Mesendoderm (in vitro differentiated cells): ENCODE measurements around the gene PLEKHO2.
A peak's percentile ranks its signal among the peaks of the same experiment; 100 is the strongest.

Experiments
- DNase-seq: peaks from one replicate; pipeline ENCODE4 v3.0.0; 2013
- H2AK5ac ChIP-seq: 2 replicates; pipeline ENCODE4 v1.6.1; 2013; ENCODE audit warnings: low read length, inconsistent platforms
- H2BK120ac ChIP-seq: 2 replicates; pipeline ENCODE4 v1.6.1; 2013; ENCODE audit warnings: low read depth, mild to moderate bottlenecking, low read length, moderate library complexity, mixed read lengths
- H2BK15ac ChIP-seq: replicated peaks from 2 replicates; pipeline ENCODE4 v1.6.1; 2013; ENCODE audit warnings: low read depth, mild to moderate bottlenecking, moderate library complexity
- H2BK5ac ChIP-seq: 2 replicates; pipeline ENCODE4 v1.6.1; 2013; ENCODE audit warnings: low read length, inconsistent platforms
- H3K18ac ChIP-seq: 2 replicates; pipeline ENCODE4 v1.6.1; 2013; ENCODE audit warnings: mild to moderate bottlenecking, low read length, mixed read lengths
- H3K23ac ChIP-seq: one replicate; pipeline ENCODE4 v1.6.1; 2013; ENCODE audit warnings: low read length
- H3K27ac ChIP-seq: 2 replicates; pipeline ENCODE4 v1.5.1; 2013; ENCODE audit warnings: low read depth, mild to moderate bottlenecking, inconsistent platforms, low read length, moderate library complexity
- H3K27me3 ChIP-seq: 2 replicates; pipeline ENCODE4 v1.6.1; 2013; ENCODE audit warnings: low read length, control low read depth, mild to moderate bottlenecking, inconsistent platforms; ENCODE audit not compliant: insufficient read depth, poor library complexity
- H3K36me3 ChIP-seq: 2 replicates; pipeline ENCODE4 v1.6.1; 2013; ENCODE audit warnings: low read length, inconsistent platforms; ENCODE audit not compliant: control insufficient read depth, insufficient read depth
- H3K4ac ChIP-seq: one replicate; pipeline ENCODE4 v1.6.1; 2013; ENCODE audit warnings: low read depth, mild to moderate bottlenecking, low read length, moderate library complexity
- H3K4me1 ChIP-seq: 2 replicates; pipeline ENCODE4 v1.6.1; 2013; ENCODE audit warnings: low read depth, low read length, inconsistent platforms; ENCODE audit not compliant: control insufficient read depth
- H3K4me2 ChIP-seq: 2 replicates; pipeline ENCODE4 v1.6.1; 2013; ENCODE audit warnings: low read length
- H3K4me3 ChIP-seq: 2 replicates; pipeline ENCODE4 v1.5.1; 2013; ENCODE audit warnings: mild to moderate bottlenecking, low read length
- H3K56ac ChIP-seq: one replicate; pipeline ENCODE4 v1.6.1; 2013; ENCODE audit warnings: low read length
- H3K79me1 ChIP-seq: 2 replicates; pipeline ENCODE4 v1.6.1; 2013; ENCODE audit warnings: low read length, inconsistent platforms
- H3K79me2 ChIP-seq: 2 replicates; pipeline ENCODE4 v1.6.1; 2013; ENCODE audit warnings: mild to moderate bottlenecking, low read length; ENCODE audit not compliant: control insufficient read depth, insufficient read depth
- H3K9ac ChIP-seq: 2 replicates; pipeline ENCODE4 v1.6.1; 2013; ENCODE audit warnings: low read length, inconsistent platforms
- H4K5ac ChIP-seq: one replicate; pipeline ENCODE4 v1.6.1; 2013; ENCODE audit warnings: low read length
- H4K8ac ChIP-seq: one replicate; pipeline ENCODE4 v1.6.1; 2013; ENCODE audit warnings: low read depth, mild to moderate bottlenecking, control low read depth, low read length, moderate library complexity
- WGBS: extraction: QIAGEN DNeasy Blood & Tissue Kit; methylation state at CpG from one replicate; pipeline ENCODE4 v1.1.7; 2013; ENCODE audit warnings: low lambda C conversion rate, missing lambda C conversion rate; ENCODE audit not compliant: insufficient coverage; ENCODE audit errors: extremely low coverage; 5-methylcytosine and 5-hydroxymethylcytosine counted together

Gene PLEKHO2

DNA sequence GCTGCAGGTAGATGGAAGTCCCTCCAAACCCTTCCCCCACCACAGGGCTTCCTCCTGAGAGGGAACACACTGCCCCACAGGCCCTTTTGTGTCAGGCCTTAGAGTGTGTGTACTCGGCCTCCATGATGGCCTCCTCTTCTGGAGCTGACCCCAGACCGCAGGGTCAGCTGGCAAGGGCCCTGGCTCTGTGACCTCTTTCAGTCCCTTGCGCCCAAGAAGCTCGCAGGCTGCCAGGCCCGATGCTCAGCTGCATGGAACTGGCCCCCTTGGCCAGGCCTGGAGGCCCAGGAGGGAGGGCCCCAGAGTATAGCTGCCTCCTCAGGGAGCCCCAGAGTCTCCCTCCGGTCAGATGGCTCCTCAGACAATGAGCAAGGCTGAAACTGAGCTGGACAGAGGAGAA, 46.6 kb downstream of the PLEKHO2 start:
- H3K18ac ChIP-seq, result no peak overlapping the region
- no peak overlapping the region for H2BK5ac ChIP-seq
- H3K79me2 ChIP-seq, result no peaks in the 10 kb centered on the region
- H3K56ac ChIP-seq, result no peak overlapping the region
- H2BK120ac ChIP-seq, result no peak overlapping the region
- no peak overlapping the region for H2AK5ac ChIP-seq
- H3K4me2 ChIP-seq, result no peak overlapping the region
- H3K9ac ChIP-seq, result no peak overlapping the region
- H3K4me3 ChIP-seq, result no peak overlapping the region
- H3K27me3 ChIP-seq, result no peaks in the 10 kb centered on the region
- no peak overlapping the region for H3K27ac ChIP-seq
- H3K36me3 ChIP-seq, result no peaks in the 10 kb centered on the region
- no peaks in the 10 kb centered on the region for H3K4me1 ChIP-seq
- no peak overlapping the region for H4K8ac ChIP-seq
- WGBS, result no CpG with 5 or more reads among the region's 6 CpGs
- H2BK15ac ChIP-seq, result no peak overlapping the region
- H3K79me1 ChIP-seq, result no peaks in the 10 kb centered on the region
- no peak overlapping the region for H3K4ac ChIP-seq
- DNase-seq, result no peak
- no peak overlapping the region for H3K23ac ChIP-seq
- H4K5ac ChIP-seq, result no peak overlapping the region

DNA sequence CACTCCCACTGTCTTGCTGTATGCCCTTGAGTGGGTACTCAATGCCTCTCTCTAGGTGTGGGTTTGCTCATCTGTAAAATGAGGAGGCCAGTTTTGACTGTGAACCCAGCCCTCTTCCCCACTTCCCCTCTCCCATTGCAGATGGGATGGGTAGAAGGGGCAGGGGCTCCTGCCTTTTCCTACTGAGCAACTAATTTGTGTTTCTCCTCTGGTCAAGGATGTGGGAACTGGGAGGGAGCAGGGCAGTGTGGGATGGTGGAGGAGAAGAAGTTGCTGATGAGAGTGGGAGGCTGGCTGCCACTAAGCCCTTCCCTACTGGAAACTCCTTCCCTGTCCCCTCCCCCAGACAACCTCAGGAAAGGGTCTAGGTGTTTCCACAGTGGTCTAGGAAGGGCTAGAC, 49.8 kb downstream of the PLEKHO2 start:
- Histone ChIP-seq H3K4me2 (no peak overlapping the region), H3K4me3 (no peak overlapping the region), H2BK15ac (no peak overlapping the region), H3K9ac (no peak overlapping the region), H3K27me3 (no peaks in the 10 kb centered on the region), H3K36me3 (no peaks in the 10 kb centered on the region), H2BK120ac (no peak overlapping the region), H3K18ac (no peak overlapping the region), H4K5ac (no peak overlapping the region), H3K79me1 (no peaks in the 10 kb centered on the region), H4K8ac (no peak overlapping the region), H3K56ac (no peak overlapping the region), H3K79me2 (no peaks in the 10 kb centered on the region), H3K23ac (no peak overlapping the region), H3K4me1 (peaks cover 3% of the 10 kb centered on the region), H3K4ac (no peak overlapping the region), H3K27ac (no peak overlapping the region), H2BK5ac (no peak overlapping the region), H2AK5ac (no peak overlapping the region)
- DNase-seq, result no peak

DNA sequence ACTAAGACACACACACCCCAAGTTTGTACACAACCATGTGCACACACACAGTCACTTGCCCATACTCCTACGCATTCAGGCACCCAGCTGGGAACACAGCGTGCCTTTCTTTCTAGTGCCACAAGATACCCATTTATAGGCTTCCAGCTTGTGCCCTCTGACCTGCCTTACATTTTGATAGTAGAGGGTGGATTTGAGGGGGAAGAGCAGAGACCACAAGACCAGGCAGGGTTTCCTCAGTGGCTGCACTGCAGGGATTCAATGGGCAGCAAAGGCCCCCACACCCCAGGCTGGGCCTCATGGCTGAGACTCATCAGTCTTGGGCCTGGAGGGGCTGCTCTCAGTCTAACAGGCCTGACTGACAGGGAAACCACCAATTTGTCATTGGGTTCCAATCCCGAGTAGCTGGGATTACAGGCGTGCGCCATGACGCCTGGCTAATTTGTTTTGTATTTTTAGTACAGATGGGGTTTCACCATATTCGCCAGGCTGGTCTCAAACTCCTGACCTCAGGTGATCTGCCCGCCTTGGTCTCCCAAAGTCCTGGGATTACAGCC, 51.2 kb downstream of the PLEKHO2 start:
- H3K27me3 ChIP-seq, result no peaks in the 10 kb centered on the region

GRCh38 chr15:64893481-64894394, 52.0 kb downstream of the PLEKHO2 start:
- peak overlapping the region; percentile 31 for H2BK120ac ChIP-seq

More for the DNA sequence above, 51.2 kb downstream of the PLEKHO2 start:
- H4K5ac ChIP-seq, result no peak overlapping the region
- H3K79me1 ChIP-seq, result no peaks in the 10 kb centered on the region
- H2BK5ac ChIP-seq, result no peak overlapping the region
- H3K4me3 ChIP-seq, result no peak overlapping the region
- no peak overlapping the region for H2BK120ac ChIP-seq
- no peak overlapping the region for H2BK15ac ChIP-seq
- no peak overlapping the region for H3K23ac ChIP-seq
- H3K4ac ChIP-seq, result no peak overlapping the region
- H3K56ac ChIP-seq, result no peak overlapping the region
- H3K79me2 ChIP-seq, result no peaks in the 10 kb centered on the region
- no peak overlapping the region for H3K9ac ChIP-seq
- DNase-seq, result no peak
- H3K4me2 ChIP-seq, result no peak overlapping the region
- no peak overlapping the region for H2AK5ac ChIP-seq
- peaks cover 3% of the 10 kb centered on the region for H3K4me1 ChIP-seq
- H3K27ac ChIP-seq, result no peak overlapping the region
- H3K36me3 ChIP-seq, result no peaks in the 10 kb centered on the region
- no CpG with 5 or more reads among the region's 8 CpGs for WGBS
- no peak overlapping the region for H3K18ac ChIP-seq
- H4K8ac ChIP-seq, result no peak overlapping the region

DNA sequence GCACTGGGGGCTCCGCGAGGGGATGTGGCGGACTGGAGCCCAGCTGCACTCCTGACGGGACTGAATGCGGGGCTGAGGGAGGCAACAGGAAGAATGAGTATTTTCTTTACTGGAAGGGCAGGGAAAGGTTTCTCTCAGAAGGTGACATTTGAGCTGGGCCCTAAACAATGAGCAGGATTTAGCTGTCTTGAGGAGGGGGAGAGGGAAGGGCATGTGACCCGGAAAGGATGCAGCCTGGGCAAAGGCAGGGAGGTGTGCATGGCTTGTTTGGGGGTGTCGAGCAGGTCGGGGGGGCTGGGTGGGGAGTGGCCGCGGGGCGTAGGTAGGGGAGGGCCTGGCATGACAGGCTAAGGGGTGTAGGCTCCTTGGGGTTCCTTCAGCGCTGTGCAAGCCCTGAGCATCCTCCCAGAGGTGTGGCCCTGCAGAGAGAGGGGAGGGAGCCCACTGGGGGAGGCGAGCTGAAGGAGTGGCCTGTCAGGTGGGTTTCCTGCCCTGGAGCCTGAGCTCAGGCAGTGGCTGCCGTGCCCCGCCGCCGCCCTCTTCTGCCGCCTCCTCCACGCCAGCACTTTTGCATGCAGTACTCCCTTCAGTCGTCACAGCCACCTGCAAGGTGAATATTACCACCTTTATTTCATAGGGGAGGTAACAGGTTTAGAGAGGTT, 52.8 kb downstream of the PLEKHO2 start:
- peak; percentile 82 for DNase-seq
- H3K9ac ChIP-seq, result peak overlapping the region; percentile 74
- peaks cover 3% of the 10 kb centered on the region for H3K4me1 ChIP-seq
- no peaks in the 10 kb centered on the region for H3K27me3 ChIP-seq
- peak overlapping the region; percentile 83 for H3K56ac ChIP-seq
- H2AK5ac ChIP-seq, result no peak overlapping the region
- H3K23ac ChIP-seq, result no peak overlapping the region
- H3K36me3 ChIP-seq, result no peaks in the 10 kb centered on the region
- peak overlapping the region; percentile 31 for H2BK120ac ChIP-seq
- peak overlapping the region; percentile 39 for H3K18ac ChIP-seq
- peak overlapping the region; percentile 30 for H3K4me3 ChIP-seq
- H3K4me2 ChIP-seq, result peak overlapping the region; percentile 78
- no CpG with 5 or more reads among the region's 20 CpGs for WGBS
- no peak overlapping the region for H4K5ac ChIP-seq
- peak overlapping the region; percentile 73 for H3K27ac ChIP-seq
- no peak overlapping the region for H3K4ac ChIP-seq
- H3K79me1 ChIP-seq, result no peaks in the 10 kb centered on the region
- peak overlapping the region; percentile 82 for H4K8ac ChIP-seq
- H2BK5ac ChIP-seq, result peak overlapping the region; percentile 54
- no peaks in the 10 kb centered on the region for H3K79me2 ChIP-seq
- H2BK15ac ChIP-seq, result no peak overlapping the region

More at GRCh38 chr15:64893481-64894394, 52.0 kb downstream of the PLEKHO2 start:
- H2BK5ac ChIP-seq, result peak overlapping the region; percentile 54
- no peak overlapping the region for H2AK5ac ChIP-seq
- no peak overlapping the region for H3K4ac ChIP-seq
- peak; percentile 100 for DNase-seq
- no peaks in the 10 kb centered on the region for H3K79me1 ChIP-seq
- peak overlapping the region; percentile 84 for H4K5ac ChIP-seq
- H3K4me1 ChIP-seq, result peaks cover 3% of the 10 kb centered on the region
- H3K9ac ChIP-seq, result peak overlapping the region; percentile 74
- H3K18ac ChIP-seq, result peak overlapping the region; percentile 52
- H3K36me3 ChIP-seq, result no peaks in the 10 kb centered on the region
- no peak overlapping the region for H2BK15ac ChIP-seq
- H3K56ac ChIP-seq, result peak overlapping the region; percentile 85
- H3K4me3 ChIP-seq, result peak overlapping the region; percentile 30
- H3K4me2 ChIP-seq, result peak overlapping the region; percentile 78
- WGBS, result no CpG with 5 or more reads among the region's 44 CpGs
- peak overlapping the region; percentile 82 for H4K8ac ChIP-seq
- H3K79me2 ChIP-seq, result no peaks in the 10 kb centered on the region
- peak overlapping the region; percentile 73 for H3K27ac ChIP-seq
- H3K23ac ChIP-seq, result no peak overlapping the region
- H3K27me3 ChIP-seq, result no peaks in the 10 kb centered on the region
